NCI-H2227 (cell line): Measurements from ENCODE around the gene LAMA3.

Experiments used
- DNase-seq: peaks from one replicate; lab custom pipeline; 2025; ENCODE audit not compliant: unreplicated experiment; lab: John Stamatoyannopoulos, UW

LAMA3 gene

GRCh38 chr18:23934252-23934651, 245.0 kb downstream of the LAMA3 start:
- DNase-seq: no peak

GRCh38 chr18:23934863-23935262, 245.6 kb downstream of the LAMA3 start:
- no peak for DNase-seq

- DNase-seq: no peak
These were observed 246.6 kb downstream of the LAMA3 start for GRCh38 chr18:23935804-23936203.

- DNase-seq: no peak
These were observed 247.2 kb downstream of the LAMA3 start for GRCh38 chr18:23936381-23936958.

GRCh38 chr18:23938043-23938756, 248.9 kb downstream of the LAMA3 start:
- DNase-seq: no peak

- DNase-seq: no peak
These were observed 249.7 kb downstream of the LAMA3 start for GRCh38 chr18:23938901-23939341.

- DNase-seq: no peak
These were observed 250.1 kb downstream of the LAMA3 start for GRCh38 chr18:23939366-23939765.

GRCh38 chr18:23939896-23940295, 250.6 kb downstream of the LAMA3 start:
- no peak for DNase-seq

- no peak for DNase-seq
These were observed 252.5 kb downstream of the LAMA3 start for GRCh38 chr18:23941791-23942190.

- DNase-seq: no peak
These were observed 253.9 kb downstream of the LAMA3 start for GRCh38 chr18:23943104-23943503.

- DNase-seq: no peak
These were observed 254.8 kb downstream of the LAMA3 start for GRCh38 chr18:23943903-23944624.

GRCh38 chr18:23945416-23946079, 256.3 kb downstream of the LAMA3 start:
- no peak for DNase-seq

GRCh38 chr18:23949863-23950262, 260.6 kb downstream of the LAMA3 start:
- DNase-seq: no peak

- DNase-seq: no peak
These were observed 261.4 kb downstream of the LAMA3 start for GRCh38 chr18:23950644-23951043.

- DNase-seq: no peak
These were observed 262.0 kb downstream of the LAMA3 start for GRCh38 chr18:23951206-23951605.

- no peak for DNase-seq
These were observed 264.7 kb downstream of the LAMA3 start for GRCh38 chr18:23953984-23954383.

GRCh38 chr18:23956483-23956882, 267.2 kb downstream of the LAMA3 start:
- no peak for DNase-seq

GRCh38 chr18:23958036-23958435, 268.8 kb downstream of the LAMA3 start:
- no peak for DNase-seq

GRCh38 chr18:23963443-23964165, 274.4 kb downstream of the LAMA3 start:
- DNase-seq: no peak

- DNase-seq: no peak
These were observed 275.3 kb downstream of the LAMA3 start for GRCh38 chr18:23964282-23965238.
